Hippocampal formation (tissue), 2 donors: ENCODE measurements around the gene PON3.
A peak's percentile ranks its signal among the peaks of the same experiment; 100 is the strongest.

Experiments
- DNase-seq, 2 donors: peaks; one replicate each; lab custom pipeline; 2025; lab: John Stamatoyannopoulos, UW

Gene PON3

GRCh38 chr7:95396136-95397032 is at the start of gene PON3:
Gene PON3, minus strand, starts transcription at chr7:95396375. Its CDS starts 25 bp downstream, at chr7:95396350.
- DNase-seq: no peak

- no peak for DNase-seq
Measured at GRCh38 chr7:95444796-95445195, 48.6 kb upstream of the PON3 start.

DNA sequence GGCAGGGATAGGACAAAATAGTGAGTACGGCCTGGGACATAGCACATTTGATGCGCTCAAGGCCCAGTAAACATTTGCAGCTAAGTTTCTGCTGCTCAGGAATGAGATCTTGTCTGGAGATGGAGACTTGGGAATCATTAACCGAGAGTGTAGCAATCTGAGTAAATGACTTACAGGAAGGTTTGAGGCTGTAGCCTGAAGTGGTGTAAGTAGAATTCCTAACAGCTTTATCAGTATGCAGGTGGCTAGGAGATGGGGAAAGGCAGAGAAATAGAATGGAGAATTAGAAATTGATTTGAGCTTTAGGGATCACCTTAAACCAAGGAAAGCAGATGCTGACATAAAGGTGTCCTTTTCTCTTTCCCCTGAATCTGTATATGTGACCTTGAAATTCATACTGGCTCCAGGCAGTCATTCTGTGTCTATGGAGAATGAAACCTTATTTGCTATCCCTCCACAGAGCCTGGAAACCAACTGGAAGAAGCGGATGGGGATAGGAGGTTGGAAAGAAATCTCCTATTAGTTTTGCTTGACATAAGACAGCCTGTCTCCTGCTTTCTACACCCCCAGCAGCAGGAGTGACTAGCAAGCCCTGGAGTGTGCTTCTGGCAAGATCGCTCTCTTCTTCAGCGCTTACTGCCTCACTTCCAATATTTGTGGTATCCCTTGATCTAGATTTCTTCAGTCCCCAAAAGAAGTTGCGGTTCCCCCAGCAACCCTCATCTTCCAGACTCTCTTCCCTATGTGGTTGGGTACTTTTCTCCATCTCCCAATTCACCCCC is 45.1 kb upstream of the PON3 start:
- no peak for DNase-seq

- no peak for DNase-seq
Measured at GRCh38 chr7:95440394-95441038, 44.3 kb upstream of the PON3 start.

DNA sequence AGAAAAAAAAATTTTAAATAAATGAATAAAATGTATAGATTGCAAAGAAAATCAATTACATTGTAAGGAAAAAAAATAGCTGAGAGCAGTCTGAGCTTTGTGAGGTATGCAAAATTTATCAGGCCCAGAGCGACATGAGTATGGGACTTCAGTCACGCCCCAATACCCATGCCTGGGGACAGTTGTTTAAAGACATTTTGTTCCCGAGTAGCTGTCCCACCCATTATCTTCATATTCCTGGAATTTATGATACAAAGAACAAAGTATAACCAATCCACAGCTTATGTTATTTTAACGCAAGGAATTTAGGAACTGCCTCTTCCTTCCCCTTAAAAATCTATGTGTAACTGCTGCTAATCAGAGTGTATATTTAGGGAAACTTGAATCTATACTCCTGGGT is 40.2 kb upstream of the PON3 start:
- DNase-seq: no peak

GRCh38 chr7:95435422-95435780 is 39.2 kb upstream of the PON3 start:
- no peak for DNase-seq

DNA sequence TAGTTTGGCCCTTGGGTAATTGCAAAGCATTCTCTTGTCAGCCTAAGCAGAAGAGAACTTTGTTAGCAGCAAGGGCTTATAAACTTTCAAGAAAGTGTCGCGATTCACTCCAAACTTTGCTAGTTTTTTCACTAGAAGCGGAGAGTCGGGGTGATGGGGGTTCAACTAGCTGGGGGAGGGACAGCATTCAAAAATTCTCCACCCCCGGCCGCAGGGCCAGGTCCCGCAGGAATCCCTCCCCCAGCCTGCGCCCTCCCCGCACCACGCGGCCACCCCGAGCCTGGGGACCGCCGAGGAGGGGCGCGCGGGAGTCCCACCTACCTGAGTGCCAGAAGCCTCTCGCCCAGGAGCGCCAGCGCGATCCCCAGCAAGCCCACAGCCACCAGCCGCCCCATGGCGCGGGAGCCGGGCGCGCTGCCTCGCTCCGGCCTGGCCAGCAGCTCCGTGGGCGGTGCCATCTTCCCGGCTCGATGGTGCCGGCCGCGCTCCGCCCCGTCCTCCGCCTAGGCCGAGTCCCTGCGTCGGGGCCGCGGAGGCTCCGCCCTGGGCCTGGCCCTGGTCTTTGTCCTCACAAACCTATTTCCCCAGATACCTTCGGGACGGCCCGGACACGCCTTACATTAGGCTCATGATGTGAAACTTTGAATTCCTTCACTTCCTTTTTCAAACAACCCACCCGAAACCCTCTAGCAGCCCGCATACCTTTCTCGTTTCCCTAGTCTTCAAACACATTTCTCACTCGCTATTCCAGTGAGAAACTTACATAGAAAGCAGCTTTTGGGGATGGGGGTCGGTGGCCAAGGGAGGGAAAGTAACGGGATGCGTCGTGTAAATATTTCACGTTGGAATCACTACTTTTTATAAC is 38.6 kb upstream of the PON3 start, which contains the start of gene PON2:
TSS of gene PON2 (minus strand) at position 472 of the 865 bp plus-strand sequence. CDS start at position 395, 77 bp downstream.
- DNase-seq: peak; percentile 45 to 61

- no peak for DNase-seq
Measured at GRCh38 chr7:95433952-95434556, 37.9 kb upstream of the PON3 start.

- no peak for DNase-seq
Measured at GRCh38 chr7:95433129-95433528, 37.0 kb upstream of the PON3 start.

- DNase-seq: no peak
Measured at GRCh38 chr7:95432606-95433005, 36.4 kb upstream of the PON3 start.

- DNase-seq: no peak
Measured at GRCh38 chr7:95430864-95431263, 34.7 kb upstream of the PON3 start.

GRCh38 chr7:95429241-95429990 is 33.2 kb upstream of the PON3 start:
- no peak for DNase-seq

GRCh38 chr7:95427914-95428516 is 31.8 kb upstream of the PON3 start:
- DNase-seq: no peak

DNA sequence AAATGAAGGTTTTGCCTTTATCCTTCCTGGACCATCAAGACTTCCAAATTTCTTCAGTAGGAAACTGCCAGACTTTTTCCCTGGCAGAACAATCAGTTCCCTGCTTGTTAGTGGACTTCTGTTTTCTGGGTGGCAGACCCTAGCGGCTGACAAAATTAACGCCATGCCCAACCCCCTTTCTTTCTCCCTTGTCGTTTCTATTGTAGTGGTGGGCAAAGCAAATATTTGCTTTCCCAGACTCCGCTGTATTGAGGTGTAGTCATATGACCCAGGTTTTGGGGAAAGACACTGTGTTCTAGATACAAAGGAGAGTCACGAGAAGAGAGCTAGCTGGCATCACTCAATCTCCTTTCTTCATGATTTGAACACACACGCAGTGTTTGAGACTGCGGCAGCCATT is 31.0 kb upstream of the PON3 start:
- peak in 1 of 2 donors; percentile 52 for DNase-seq

DNA sequence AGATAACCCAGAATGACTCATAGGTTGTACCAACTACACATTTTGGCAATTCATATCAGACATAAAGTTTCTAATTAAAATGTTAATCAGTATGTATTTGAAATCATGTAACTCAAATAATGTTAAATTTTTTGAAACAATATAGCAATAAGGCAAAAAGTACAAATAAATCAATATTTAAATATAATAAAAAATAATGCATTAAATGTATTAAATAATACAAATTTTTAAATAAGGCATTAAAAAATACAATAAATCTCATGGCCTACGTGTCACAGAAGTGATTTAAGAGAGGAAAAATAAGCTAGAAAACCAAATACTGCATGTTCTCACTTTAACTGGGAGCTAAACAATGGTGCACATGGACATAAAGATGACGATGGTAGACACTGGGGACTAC is 29.5 kb upstream of the PON3 start:
- DNase-seq: no peak

GRCh38 chr7:95424716-95425115 is 28.5 kb upstream of the PON3 start:
- no peak for DNase-seq

DNA sequence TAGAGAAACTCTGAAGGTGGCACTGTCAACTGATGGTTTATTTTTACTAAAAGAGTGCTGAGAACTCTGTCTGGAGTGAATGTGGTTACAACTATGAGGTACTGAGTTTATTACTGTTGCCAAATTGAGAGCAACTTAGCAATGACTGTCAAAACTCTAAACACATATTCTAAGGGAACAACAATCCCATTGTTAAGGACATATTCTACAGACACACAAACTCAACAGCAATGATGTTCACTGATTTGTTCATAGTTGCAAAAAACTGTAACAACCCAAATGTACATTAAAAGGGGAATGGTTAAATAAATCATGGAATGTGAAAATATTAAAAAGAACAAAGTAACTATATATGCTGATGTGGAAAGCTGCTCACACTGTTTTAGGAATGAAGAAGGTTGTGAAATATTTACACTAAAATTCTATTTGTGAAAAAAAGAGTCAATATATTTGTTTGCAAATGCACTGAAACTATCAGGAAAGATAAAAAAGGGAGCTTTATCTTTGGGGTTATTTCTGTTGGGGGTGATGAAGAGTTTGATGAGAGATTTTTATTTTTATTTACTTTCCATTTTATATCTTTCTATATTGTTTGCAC is 25.8 kb upstream of the PON3 start:
- DNase-seq: no peak

DNA sequence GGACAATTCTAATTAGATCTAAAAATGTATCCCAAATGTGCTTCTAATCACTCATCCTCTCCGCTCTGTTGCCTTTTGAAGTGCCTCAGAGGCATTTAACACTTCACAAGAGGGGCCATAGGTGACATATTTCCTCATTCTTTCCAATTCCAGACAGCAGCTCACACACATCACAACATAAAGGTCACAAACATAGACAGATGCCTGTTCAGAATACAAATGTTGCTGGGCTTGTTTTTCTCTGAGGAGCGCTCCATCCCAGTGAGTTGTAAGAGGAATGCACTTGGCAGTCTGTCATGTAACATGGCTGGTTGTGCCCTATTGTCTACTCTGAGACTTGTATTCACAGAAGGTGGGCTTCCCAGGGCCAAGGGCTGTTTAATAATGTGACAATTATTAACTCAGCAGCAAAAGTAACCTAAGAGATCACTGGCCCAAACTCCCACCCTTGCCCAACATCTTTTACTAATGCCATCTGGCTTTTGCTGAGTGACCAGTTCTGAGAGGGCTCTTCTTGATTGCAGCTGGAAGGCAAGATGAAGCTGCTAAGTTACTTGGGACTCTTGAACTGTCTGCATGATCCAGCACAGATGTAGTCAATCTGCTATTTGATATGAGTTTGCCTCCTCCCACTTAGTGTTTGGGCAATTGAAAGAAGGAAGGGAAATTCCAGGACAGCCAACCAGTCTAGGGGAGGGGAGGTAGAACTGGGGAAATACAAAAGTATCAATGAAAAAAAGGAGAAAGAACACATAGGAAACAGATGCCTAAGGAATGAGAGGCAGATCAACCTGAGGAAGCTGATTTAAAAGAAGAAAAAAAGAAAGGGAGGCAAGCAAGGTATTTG is 25.0 kb upstream of the PON3 start:
- peak; percentile 39 to 73 for DNase-seq

DNA sequence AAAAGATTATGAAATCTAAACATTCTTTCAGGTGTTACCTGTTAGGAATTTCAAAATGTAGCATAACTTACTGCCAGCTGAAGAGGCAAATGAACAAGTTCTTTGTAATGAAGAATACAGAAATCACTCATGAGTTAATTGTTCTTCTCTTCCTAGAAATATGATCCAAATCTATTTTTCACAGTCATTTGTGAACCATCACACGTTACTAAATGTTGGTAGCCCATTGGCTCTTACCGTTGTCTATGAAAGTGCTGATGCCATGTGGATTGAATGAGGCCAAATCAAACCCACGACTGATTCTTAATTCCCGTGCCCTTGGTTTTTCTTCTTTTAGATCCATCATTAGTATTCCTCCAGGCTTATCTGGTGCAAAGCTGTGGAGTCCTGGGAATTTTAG is 15.9 kb upstream of the PON3 start:
- DNase-seq: no peak
